GM23248 (cell line): ENCODE results near the gene CFAP90.

ENCODE experiments used
- EZH2 ChIP-seq: fragments of 200-600 bp; sonication (generic); IDR thresholded peaks from 2 replicates; pipeline ENCODE4 v1.6.1; 2018; ENCODE audit warnings: antibody characterized with exemption, mild to moderate bottlenecking; ENCODE audit not compliant: insufficient read depth, poor library complexity, severe bottlenecking
- EZH2phosphoT487 ChIP-seq: fragments of 200-600 bp; sonication (generic); IDR thresholded peaks from 2 replicates; pipeline ENCODE4 v1.6.1; 2018; ENCODE audit warnings: antibody characterized with exemption, moderate library complexity, mild to moderate bottlenecking, low read depth; ENCODE audit not compliant: insufficient read depth

- TF ChIP-seq EZH2phosphoT487, result no peak
- TF ChIP-seq EZH2, result no peak
Observed at GRCh38 chr5:7878381-7878873, 27.5 kb upstream of the CFAP90 start.
